PC-3 (cell line): ENCODE measurements around the gene DNAH3. TPM values are rescaled to one million over a fixed set of nuclear protein-coding genes. Genes with fewer than 3 reads are reported as not detected.
"Not testable (repeated sequence)": the region's sequence is repeated elsewhere in the genome, so short reads cannot be mapped to it uniquely, and the experiment has no call there.

Experiments
- ATAC-seq: fragments of 200-7000 bp; cut with Tn5 transposase; 2 replicates; pipeline ENCODE4 v1.9.1; 2020; ENCODE audit warnings: mild to moderate bottlenecking, moderate library complexity
- BruUV-seq: library from RNA; stranded (reverse); fragments of 400-500 nt; replicated peaks from 2 replicates; lab custom pipeline; 2021; lab: Mats Ljungman, UMichigan
- CTCF ChIA-PET: fragments of 300-600 bp; sonication (Branson Sonifier 250); formaldehyde crosslinking; loops from one replicate; lab custom pipeline; 2022; ENCODE audit warnings: antibody characterized with exemption; lab: Charles Lee
- POLR2A ChIA-PET: fragments of 300-600 bp; sonication (Branson Sonifier 250); formaldehyde crosslinking; loops from one replicate; lab custom pipeline; 2022; ENCODE audit warnings: antibody characterized with exemption; ENCODE audit not compliant: unreplicated experiment; lab: Charles Lee
- DNase-seq: peaks from one replicate; pipeline ENCODE4 v3.0.0-alpha.2; 2015
- H2AFZ ChIP-seq: fragments of 300-600 bp; sonication (generic); 2 replicates; pipeline ENCODE4 v1.6.0; 2016; ENCODE audit warnings: antibody characterized with exemption, low read length
- H3F3A ChIP-seq: fragments of 300-600 bp; sonication (generic); one replicate; pipeline ENCODE4 v1.6.0; 2017; ENCODE audit warnings: antibody characterized with exemption, low read length, control low read depth, mild to moderate bottlenecking; ENCODE audit not compliant: unreplicated experiment
- H3K27ac ChIP-seq: fragments of 300-600 bp; sonication (generic); 2 replicates; pipeline ENCODE4 v1.5.1; 2016; ENCODE audit warnings: mild to moderate bottlenecking, low read length
- H3K27me3 ChIP-seq: fragments of 300-600 bp; sonication (generic); 2 replicates; pipeline ENCODE4 v1.6.1; 2016; ENCODE audit warnings: low read length, mixed read lengths
- H3K36me3 ChIP-seq: fragments of 300-600 bp; sonication (generic); 2 replicates; pipeline ENCODE4 v1.6.1; 2016; ENCODE audit warnings: low read depth, mixed run types, low read length, mixed read lengths
- H3K4me1 ChIP-seq: fragments of 300-600 bp; sonication (generic); 2 replicates; pipeline ENCODE4 v1.5.1; 2016; ENCODE audit warnings: low read length; ENCODE audit not compliant: insufficient read depth
- H3K4me2 ChIP-seq: fragments of 300-600 bp; sonication (generic); 2 replicates; pipeline ENCODE4 v1.6.0; 2016; ENCODE audit warnings: low read length
- H3K4me3 ChIP-seq: fragments of 300-600 bp; sonication (generic); 2 replicates; pipeline ENCODE4 v1.5.1; 2016; ENCODE audit warnings: mild to moderate bottlenecking, low read length, mixed read lengths
- H3K79me2 ChIP-seq: fragments of 300-600 bp; sonication (generic); 2 replicates; pipeline ENCODE4 v1.6.1; 2017; ENCODE audit warnings: low read length, mixed read lengths
- H3K9ac ChIP-seq: fragments of 300-600 bp; sonication (generic); 2 replicates; pipeline ENCODE4 v1.6.0; 2016; ENCODE audit warnings: mild to moderate bottlenecking, low read length
- H3K9me2 ChIP-seq: fragments of 300-600 bp; sonication (generic); replicated peaks from 2 replicates; pipeline ENCODE4 v1.6.1; 2016; ENCODE audit warnings: mixed run types, low read length, mixed read lengths
- H3K9me3 ChIP-seq: fragments of 300-600 bp; sonication (generic); 2 replicates; pipeline ENCODE4 v1.6.1; 2016; ENCODE audit warnings: low read length, mixed read lengths
- H4K20me1 ChIP-seq: fragments of 300-600 bp; sonication (generic); 2 replicates; pipeline ENCODE4 v1.6.1; 2016; ENCODE audit warnings: low read length, mixed read lengths
- CTCF ChIP-seq: fragments of 300-600 bp; sonication (generic); conservative IDR thresholded peaks from 2 replicates; pipeline ENCODE4 v1.5.1; 2017; ENCODE audit warnings: antibody characterized with exemption, low read depth, mild to moderate bottlenecking, low read length
- EZH2 ChIP-seq: fragments of 300-600 bp; sonication (generic); IDR thresholded peaks from one replicate; pipeline ENCODE4 v1.6.1; 2017; ENCODE audit warnings: antibody characterized with exemption, mild to moderate bottlenecking, low read length; ENCODE audit not compliant: unreplicated experiment
- EZH2phosphoT487 ChIP-seq: fragments of 300-600 bp; sonication (generic); IDR thresholded peaks from 2 replicates; pipeline ENCODE4 v1.6.1; 2018; ENCODE audit warnings: mild to moderate bottlenecking, antibody characterized with exemption, low read length, borderline replicate concordance
- intact Hi-C: fragments of 100-400 bp; cut with micrococcal nuclease; formaldehyde crosslinking; loops from 2 replicates; pipeline ENCODE4 v1.9.0; 2023
- total RNA-seq: library from RNA; depleted of rRNA; stranded (reverse); fragments of >200 nt; gene quantifications from 2 replicates; pipeline ENCODE4 v1.2.3, GENCODE V29; 2014

The DNAH3 gene
- total RNA-seq, 1 experiment from 2014 or later, result 0.11 TPM

- intact Hi-C loops, result loop anchor here (5.0 kb wide), 1 partner anchor 248 kb away; no protein-coding TSS in a partner anchor
- BruUV-seq, result no TSS peak
- peaks cover 9% of the 10 kb centered on the region for H3K4me1 ChIP-seq
- H3K27me3 ChIP-seq, result no peaks in the 10 kb centered on the region
- H3K4me2 ChIP-seq, result peak overlapping the region; percentile 35
- no peak overlapping the region for H3K4me3 ChIP-seq
- H3K36me3 ChIP-seq, result no peaks in the 10 kb centered on the region
- no peaks in the 10 kb centered on the region for H3K9me3 ChIP-seq
- ATAC-seq, result peak; percentile 97
- DNase-seq, result peak; percentile 77
- no peaks in the 10 kb centered on the region for H3F3A ChIP-seq
- ChIA-PET POLR2A (interaction anchor here (0.7 kb wide), 1 partner anchor 11 kb away, joined by 4 read pairs; no protein-coding TSS in a partner anchor), CTCF (interaction anchor here (1.1 kb wide), 1 partner anchor 201 kb away, joined by 3 read pairs; no protein-coding TSS in a partner anchor)
- H3K79me2 ChIP-seq, result no peaks in the 10 kb centered on the region
- H3K27ac ChIP-seq, result no peak overlapping the region
- peak overlapping the region; percentile 75 for H2AFZ ChIP-seq
- no peak overlapping the region for H3K9ac ChIP-seq
- TF ChIP-seq EZH2, result no peak
- no peak for TF ChIP-seq EZH2phosphoT487
- TF ChIP-seq CTCF, result no peak
- no peaks in the 10 kb centered on the region for H4K20me1 ChIP-seq
- no peaks in the 10 kb centered on the region for H3K9me2 ChIP-seq
These were observed 50.2 kb downstream of the DNAH3 start for GRCh38 chr16:21100447-21100846.

GRCh38 chr16:21097151-21097550 lies 53.5 kb downstream of the DNAH3 start:
- ChIA-PET CTCF (no interaction called here), POLR2A (no interaction called here)
- Histone ChIP-seq H3F3A (no peaks in the 10 kb centered on the region), H3K9ac (no peak overlapping the region), H2AFZ (no peak overlapping the region), H3K4me1 (peaks cover 9% of the 10 kb centered on the region), H3K9me2 (no peaks in the 10 kb centered on the region), H3K79me2 (no peaks in the 10 kb centered on the region), H3K9me3 (no peaks in the 10 kb centered on the region), H4K20me1 (no peaks in the 10 kb centered on the region), H3K4me3 (no peak overlapping the region), H3K27ac (no peak overlapping the region), H3K4me2 (no peak overlapping the region), H3K36me3 (no peaks in the 10 kb centered on the region), H3K27me3 (no peaks in the 10 kb centered on the region)
- no TSS peak for BruUV-seq
- TF ChIP-seq EZH2phosphoT487 (no peak), CTCF (no peak)
- ATAC-seq (no peak), DNase-seq (no peak)
- intact Hi-C loops, result no loop called here

- H3K9me3 ChIP-seq, H3K4me2 ChIP-seq, CTCF ChIA-PET, ATAC-seq, H3K9ac ChIP-seq, BruUV-seq, H4K20me1 ChIP-seq, H3K79me2 ChIP-seq, DNase-seq, H3F3A ChIP-seq, POLR2A ChIA-PET, H3K9me2 ChIP-seq, H3K36me3 ChIP-seq, H3K4me3 ChIP-seq, H3K27ac ChIP-seq, H2AFZ ChIP-seq, H3K4me1 ChIP-seq, H3K27me3 ChIP-seq, intact Hi-C loops: not testable (repeated sequence)
These were observed 55.9 kb downstream of the DNAH3 start for GRCh38 chr16:21094719-21095118.
